ENCODE data around the gene ETF1.

The ETF1 gene

DNA sequence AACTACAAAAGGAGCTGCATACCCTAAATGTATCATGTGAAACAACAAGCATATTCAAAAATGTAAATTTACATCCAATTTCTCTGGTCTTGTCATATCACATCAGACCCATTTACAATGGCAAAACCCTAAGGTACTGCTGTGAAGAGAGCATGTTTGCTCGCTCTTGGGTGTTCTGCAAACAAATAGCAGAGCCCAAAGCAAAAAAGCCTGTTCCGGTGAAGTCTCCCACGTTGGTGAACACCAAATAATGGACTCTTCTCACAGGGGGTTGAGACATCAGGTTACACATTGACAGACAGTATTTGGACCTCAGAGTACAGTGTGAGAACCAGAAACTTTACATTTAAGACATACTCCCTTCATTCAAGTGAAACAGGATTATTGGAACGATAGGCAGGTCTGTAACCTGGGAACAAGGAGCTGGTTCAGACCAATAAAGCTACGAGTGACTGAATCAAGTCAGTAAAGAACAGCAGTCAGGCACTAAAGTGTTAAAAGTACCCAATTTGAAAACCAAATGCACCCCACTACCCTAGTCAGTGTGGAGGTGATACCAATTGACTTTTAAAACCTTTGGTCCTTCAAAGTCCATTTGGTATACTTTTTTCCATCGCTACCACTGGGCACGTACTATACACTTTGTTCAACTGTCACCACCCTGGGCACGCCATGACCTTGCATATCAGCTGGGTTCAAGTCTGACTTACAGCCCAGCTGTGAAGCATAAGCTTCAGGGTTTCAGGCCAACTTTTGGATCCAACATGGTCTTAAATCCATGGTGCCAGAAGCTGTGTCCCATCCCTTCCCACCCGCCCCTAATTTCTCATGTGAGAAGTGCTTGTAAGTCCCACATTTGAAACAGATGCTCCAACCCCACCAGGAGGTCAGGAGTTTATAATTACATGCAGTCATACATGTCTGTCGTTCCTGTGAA lies 36.4 kb downstream of the ETF1 start:
- no peaks in the 10 kb centered on the region for H3K4me1 ChIP-seq (ENCODE audit: control extremely low read depth in 1 of 4, control insufficient read depth in 4 of 4, insufficient read depth in 4 of 4, low read length in 3 of 4)
- no peak overlapping the region for H3K4me3 ChIP-seq (ENCODE audit: control insufficient read depth in 1 of 7, extremely low read depth in 1 of 7, insufficient read depth in 4 of 7, low read depth in 2 of 7, low read length in 6 of 7)
- CTCF ChIA-PET, result interaction anchor here (1.0 to 1.9 kb wide), 4 partner anchors 33 to 61 kb away, joined by 3 to 19 read pairs (median 4); no protein-coding TSS in a partner anchor
- H3K9me3 ChIP-seq (ENCODE audit: control extremely low read depth in 1 of 5, control insufficient read depth in 4 of 5, insufficient read depth in 2 of 5, low read depth in 1 of 5, low read length in 4 of 5), result no peaks in the 10 kb centered on the region
- H3K36me3 ChIP-seq (ENCODE audit: control insufficient read depth in 4 of 4, insufficient read depth in 4 of 4, low read length in 3 of 4), result peaks cover 10 to 43% (median 32%) of the 10 kb centered on the region in 4 experiments
- POLR2A ChIA-PET, result interaction anchor here (0.6 kb wide), 1 partner anchor 42 kb away, joined by 3 read pairs; no protein-coding TSS in a partner anchor
- H3K27ac ChIP-seq (ENCODE audit: insufficient read depth in 1 of 2, low read depth in 1 of 2, low read length in 2 of 2, poor library complexity in 1 of 2, severe bottlenecking in 2 of 2), result no peak overlapping the region
- H3K27me3 ChIP-seq (replicated peaks in 2 of 5; ENCODE audit: control insufficient read depth in 4 of 5, insufficient read depth in 5 of 5, low read length in 4 of 5), result no peaks in the 10 kb centered on the region
- DNase-seq, result no peak
- 93% methylated on average over 9 of the region's 10 CpGs for WGBS (ENCODE audit: insufficient coverage)

DNA sequence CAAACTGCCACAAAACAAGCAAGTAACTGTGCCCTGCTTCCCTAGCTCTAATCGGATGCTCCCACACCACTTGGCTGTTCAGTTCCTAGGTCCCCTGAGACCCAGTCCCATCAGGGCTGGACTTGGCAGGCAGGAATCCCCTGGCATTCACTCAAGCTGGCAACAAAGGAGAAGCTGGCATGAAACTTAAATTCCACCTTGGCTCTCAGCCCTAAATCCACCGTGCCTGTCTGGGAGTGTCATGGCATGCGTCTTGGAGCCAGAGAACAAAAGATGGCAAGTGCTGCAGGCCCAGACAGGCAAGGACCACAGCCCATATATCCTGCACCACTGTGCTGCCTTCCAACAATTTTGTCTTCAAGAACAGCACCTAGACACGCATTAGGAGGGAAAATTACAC lies 38.2 kb downstream of the ETF1 start:
- H3K9me3 ChIP-seq (ENCODE audit: control extremely low read depth in 1 of 5, control insufficient read depth in 4 of 5, insufficient read depth in 2 of 5, low read depth in 1 of 5, low read length in 4 of 5), result no peaks in the 10 kb centered on the region
- no peak overlapping the region for H3K27ac ChIP-seq (ENCODE audit: insufficient read depth in 1 of 2, low read depth in 1 of 2, low read length in 2 of 2, poor library complexity in 1 of 2, severe bottlenecking in 2 of 2)
- DNase-seq, result peak in 1 of 3 donors; percentile 26
- no peak overlapping the region for H3K4me3 ChIP-seq (ENCODE audit: control insufficient read depth in 1 of 7, extremely low read depth in 1 of 7, insufficient read depth in 4 of 7, low read depth in 2 of 7, low read length in 6 of 7)
- H3K27me3 ChIP-seq (replicated peaks in 2 of 5; ENCODE audit: control insufficient read depth in 4 of 5, insufficient read depth in 5 of 5, low read length in 4 of 5), result no peaks in the 10 kb centered on the region
- peaks cover 10 to 30% (median 24%) of the 10 kb centered on the region in 4 experiments for H3K36me3 ChIP-seq (ENCODE audit: control insufficient read depth in 4 of 4, insufficient read depth in 4 of 4, low read length in 3 of 4)
- WGBS (ENCODE audit: insufficient coverage), result 100% methylated on average over 4 of the region's 4 CpGs
- POLR2A ChIA-PET, result interaction anchor here (0.6 to 1.9 kb wide), 4 partner anchors 35 to 55 kb away, joined by 3 to 15 read pairs (median 4); partner anchors contain the start of gene EGR1
- no peaks in the 10 kb centered on the region for H3K4me1 ChIP-seq (ENCODE audit: control extremely low read depth in 1 of 4, control insufficient read depth in 4 of 4, insufficient read depth in 4 of 4, low read length in 3 of 4)
- CTCF ChIA-PET, result interaction anchor here (0.9 to 14.1 kb wide), 12 partner anchors 9 to 325 kb away, joined by 3 to 494 read pairs (median 5); partner anchors contain the start of genes EGR1 and REEP2

DNA sequence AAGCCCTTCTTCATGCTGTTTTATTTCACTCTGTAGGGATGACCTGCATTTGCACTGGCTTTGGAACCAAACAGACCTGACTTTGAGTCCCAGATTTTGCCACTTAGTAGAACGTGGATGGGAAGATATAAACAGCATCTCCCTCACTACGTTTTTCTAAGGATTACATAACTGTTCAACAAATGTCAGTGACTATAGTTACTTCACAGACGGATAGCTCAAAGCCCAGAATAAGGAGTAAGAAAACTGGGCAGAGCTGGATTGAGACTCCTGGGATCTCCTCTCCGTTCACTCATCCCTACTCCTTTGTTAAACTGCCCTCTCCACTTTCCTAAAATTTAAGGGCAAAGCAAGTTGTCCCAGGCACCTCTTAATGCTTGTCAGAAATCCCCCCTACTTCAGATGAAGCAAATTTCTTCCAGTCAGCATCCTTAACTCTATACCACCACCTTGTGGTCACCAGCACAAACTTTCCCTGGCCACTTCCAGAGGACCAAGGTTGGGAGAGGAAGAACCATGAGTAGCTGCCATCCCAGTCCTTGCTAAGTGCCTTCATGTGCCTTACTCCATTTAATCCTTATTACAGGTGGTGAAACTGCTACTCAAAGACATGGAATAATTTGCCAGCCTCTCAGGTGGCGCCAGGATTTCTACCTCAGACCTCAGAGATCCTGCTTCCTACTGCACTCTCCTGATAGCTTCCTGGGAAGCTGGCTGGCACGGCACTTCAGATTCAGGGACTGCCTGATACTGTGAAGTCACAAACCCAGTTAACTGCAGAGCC lies 39.4 kb downstream of the ETF1 start:
- no peak overlapping the region for H3K27ac ChIP-seq (ENCODE audit: insufficient read depth in 1 of 2, low read depth in 1 of 2, low read length in 2 of 2, poor library complexity in 1 of 2, severe bottlenecking in 2 of 2)
- H3K27me3 ChIP-seq (replicated peaks in 2 of 5; ENCODE audit: control insufficient read depth in 4 of 5, insufficient read depth in 5 of 5, low read length in 4 of 5), result no peaks in the 10 kb centered on the region
- 57% methylated on average over 6 of the region's 6 CpGs for WGBS (ENCODE audit: insufficient coverage)
- H3K4me3 ChIP-seq (ENCODE audit: control insufficient read depth in 1 of 7, extremely low read depth in 1 of 7, insufficient read depth in 4 of 7, low read depth in 2 of 7, low read length in 6 of 7), result no peak overlapping the region
- peaks cover 7 to 22% (median 16%) of the 10 kb centered on the region in 4 experiments for H3K36me3 ChIP-seq (ENCODE audit: control insufficient read depth in 4 of 4, insufficient read depth in 4 of 4, low read length in 3 of 4)
- ChIA-PET POLR2A (interaction anchor here (1.3 to 1.9 kb wide), 2 partner anchors 34 to 39 kb away, joined by 3 to 15 read pairs; partner anchors contain the start of gene EGR1), CTCF (interaction anchor here (0.6 to 14.1 kb wide), 19 partner anchors 9 to 324 kb away, joined by 3 to 494 read pairs (median 5); partner anchors contain the start of genes EGR1 and REEP2)
- DNase-seq, result peak; percentile 66 to 87 (median 78)
- H3K9me3 ChIP-seq (ENCODE audit: control extremely low read depth in 1 of 5, control insufficient read depth in 4 of 5, insufficient read depth in 2 of 5, low read depth in 1 of 5, low read length in 4 of 5), result no peaks in the 10 kb centered on the region
- no peaks in the 10 kb centered on the region for H3K4me1 ChIP-seq (ENCODE audit: control extremely low read depth in 1 of 4, control insufficient read depth in 4 of 4, insufficient read depth in 4 of 4, low read length in 3 of 4)

DNA sequence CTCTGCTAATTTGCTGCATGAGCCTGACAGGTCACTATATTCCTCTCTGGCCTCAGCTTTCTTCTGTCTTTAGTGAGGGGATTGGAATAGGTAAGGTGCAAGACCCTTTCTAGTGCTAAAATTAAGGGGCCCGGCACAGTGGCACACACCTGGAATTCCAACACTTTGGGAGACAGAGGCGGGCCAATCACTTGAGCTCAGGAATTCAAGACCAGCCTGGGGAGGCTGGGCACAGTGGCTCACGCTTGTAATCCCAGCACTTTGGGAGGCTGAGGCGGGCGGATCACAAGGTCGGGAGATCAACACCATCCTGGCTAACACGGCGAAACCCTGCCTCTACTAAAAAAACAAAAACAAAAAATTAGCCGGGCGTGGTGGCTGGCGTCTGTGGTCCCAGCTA lies 40.5 kb downstream of the ETF1 start:
- no peak for DNase-seq
- no peak overlapping the region for H3K27ac ChIP-seq (ENCODE audit: insufficient read depth in 1 of 2, low read depth in 1 of 2, low read length in 2 of 2, poor library complexity in 1 of 2, severe bottlenecking in 2 of 2)
- no peaks in the 10 kb centered on the region for H3K27me3 ChIP-seq (replicated peaks in 2 of 5; ENCODE audit: control insufficient read depth in 4 of 5, insufficient read depth in 5 of 5, low read length in 4 of 5)
- WGBS (ENCODE audit: insufficient coverage), result 94% methylated on average over 8 of the region's 11 CpGs
- POLR2A ChIA-PET, result interaction anchor here (0.5 to 1.3 kb wide), 2 partner anchors 37 to 87 kb away, joined by 3 to 6 read pairs; partner anchors contain the start of gene EGR1
- peaks cover 3 to 10% (median 8%) of the 10 kb centered on the region in 4 experiments for H3K36me3 ChIP-seq (ENCODE audit: control insufficient read depth in 4 of 4, insufficient read depth in 4 of 4, low read length in 3 of 4)
- no peaks in the 10 kb centered on the region for H3K4me1 ChIP-seq (ENCODE audit: control extremely low read depth in 1 of 4, control insufficient read depth in 4 of 4, insufficient read depth in 4 of 4, low read length in 3 of 4)
- CTCF ChIA-PET, result interaction anchor here (1.3 to 14.1 kb wide), 7 partner anchors 9 to 46 kb away, joined by 3 to 494 read pairs (median 14); partner anchors contain the start of gene EGR1
- no peak overlapping the region for H3K4me3 ChIP-seq (ENCODE audit: control insufficient read depth in 1 of 7, extremely low read depth in 1 of 7, insufficient read depth in 4 of 7, low read depth in 2 of 7, low read length in 6 of 7)
- H3K9me3 ChIP-seq (ENCODE audit: control extremely low read depth in 1 of 5, control insufficient read depth in 4 of 5, insufficient read depth in 2 of 5, low read depth in 1 of 5, low read length in 4 of 5), result no peaks in the 10 kb centered on the region

- no peaks in the 10 kb centered on the region for H3K27me3 ChIP-seq (replicated peaks in 2 of 5; ENCODE audit: control insufficient read depth in 4 of 5, insufficient read depth in 5 of 5, low read length in 4 of 5)
- ChIA-PET CTCF (interaction anchor here (1.9 to 14.1 kb wide), 4 partner anchors 9 to 44 kb away, joined by 4 to 494 read pairs (median 34); partner anchors contain the start of gene EGR1), POLR2A (interaction anchor here (1.3 kb wide), 1 partner anchor 37 kb away, joined by 6 read pairs; the partner anchor contains the start of gene EGR1)
- no peaks in the 10 kb centered on the region for H3K4me1 ChIP-seq (ENCODE audit: control extremely low read depth in 1 of 4, control insufficient read depth in 4 of 4, insufficient read depth in 4 of 4, low read length in 3 of 4)
- H3K36me3 ChIP-seq (ENCODE audit: control insufficient read depth in 4 of 4, insufficient read depth in 4 of 4, low read length in 3 of 4), result peaks cover 3 to 7% (median 6%) of the 10 kb centered on the region in 4 experiments
- 93% methylated on average over 3 of the region's 4 CpGs for WGBS (ENCODE audit: insufficient coverage)
- DNase-seq, result no peak
- H3K9me3 ChIP-seq (ENCODE audit: control extremely low read depth in 1 of 5, control insufficient read depth in 4 of 5, insufficient read depth in 2 of 5, low read depth in 1 of 5, low read length in 4 of 5), result no peaks in the 10 kb centered on the region
- H3K4me3 ChIP-seq (ENCODE audit: control insufficient read depth in 1 of 7, extremely low read depth in 1 of 7, insufficient read depth in 4 of 7, low read depth in 2 of 7, low read length in 6 of 7), result no peak overlapping the region
- H3K27ac ChIP-seq (ENCODE audit: insufficient read depth in 1 of 2, low read depth in 1 of 2, low read length in 2 of 2, poor library complexity in 1 of 2, severe bottlenecking in 2 of 2), result no peak overlapping the region
Measured at GRCh38 chr5:138502121-138502520, 40.9 kb downstream of the ETF1 start.

- no peak for DNase-seq
- H3K9me3 ChIP-seq (ENCODE audit: control extremely low read depth in 1 of 5, control insufficient read depth in 4 of 5, insufficient read depth in 2 of 5, low read depth in 1 of 5, low read length in 4 of 5), result no peaks in the 10 kb centered on the region
- CTCF ChIA-PET, result interaction anchor here (0.9 to 14.1 kb wide), 3 partner anchors 8 to 40 kb away, joined by 3 to 494 read pairs (median 52); partner anchors contain the start of gene EGR1
- no peaks in the 10 kb centered on the region for H3K4me1 ChIP-seq (ENCODE audit: control extremely low read depth in 1 of 4, control insufficient read depth in 4 of 4, insufficient read depth in 4 of 4, low read length in 3 of 4)
- no peaks in the 10 kb centered on the region for H3K36me3 ChIP-seq (ENCODE audit: control insufficient read depth in 4 of 4, insufficient read depth in 4 of 4, low read length in 3 of 4)
- no peak overlapping the region for H3K27ac ChIP-seq (ENCODE audit: insufficient read depth in 1 of 2, low read depth in 1 of 2, low read length in 2 of 2, poor library complexity in 1 of 2, severe bottlenecking in 2 of 2)
- H3K27me3 ChIP-seq (replicated peaks in 2 of 5; ENCODE audit: control insufficient read depth in 4 of 5, insufficient read depth in 5 of 5, low read length in 4 of 5), result peaks cover 0 to 3% (median 0%) of the 10 kb centered on the region in 5 experiments
- H3K4me3 ChIP-seq (ENCODE audit: control insufficient read depth in 1 of 7, extremely low read depth in 1 of 7, insufficient read depth in 4 of 7, low read depth in 2 of 7, low read length in 6 of 7), result no peak overlapping the region
- 90% methylated on average over 2 of the region's 4 CpGs for WGBS (ENCODE audit: insufficient coverage)
- POLR2A ChIA-PET, result interaction anchor here (1.9 kb wide), 1 partner anchor 33 kb away, joined by 5 read pairs; the partner anchor contains the start of gene EGR1
Measured at GRCh38 chr5:138498376-138498775, 44.7 kb downstream of the ETF1 start.

All from common myeloid progenitor, CD34-positive (primary cell).